Esophagus muscularis mucosa (tissue), 4 donors: ENCODE results near the gene ATP11A. TPM values are rescaled to one million over a fixed set of nuclear protein-coding genes. Genes with fewer than 3 reads are reported as not detected.

Experiments used
- DNase-seq: peaks from one replicate; pipeline ENCODE4 v3.0.0-alpha.2; 2017; ENCODE audit errors: extremely low spot score
- H3K27ac ChIP-seq, 4 donors: fragments of 200-600 bp; sonication (generic); replicated peaks in 1 of 4; 1 replicate in 3 of 4; 2 replicates in 1 of 4; pipeline ENCODE4 v1.5.1; 2016 to 2019; ENCODE audit warnings: mild to moderate bottlenecking in 1 of 4
- H3K27me3 ChIP-seq, 4 donors: fragments of 200-600 bp; sonication (generic); one replicate each; pipeline versions ENCODE4 v1.5.1 to v1.6.0; 2016 to 2019
- H3K36me3 ChIP-seq, 4 donors: fragments of 200-600 bp; sonication (generic); one replicate each; pipeline ENCODE4 v1.5.1; 2016 to 2019
- H3K4me1 ChIP-seq, 4 donors: fragments of 200-600 bp; sonication (generic); one replicate each; pipeline ENCODE4 v1.5.1; 2016 to 2019
- H3K4me3 ChIP-seq, 4 donors: fragments of 200-600 bp; sonication (generic); 1 replicate in 2 of 4; 2 replicates in 2 of 4; pipeline ENCODE4 v1.5.1; 2016 to 2019; ENCODE audit warnings: mild to moderate bottlenecking in 4 of 4, moderate library complexity in 1 of 4
- H3K9me3 ChIP-seq, 4 donors: fragments of 200-600 bp; sonication (generic); 1 replicate in 3 of 4; 2 replicates in 1 of 4; pipeline ENCODE4 v1.5.1; 2016 to 2019
- CTCF ChIP-seq, 3 experiments: fragments of 200-600 bp in 2 of 3; fragments of 450-650 bp in 1 of 3; sonication (generic) in 2 of 3; IDR thresholded peaks; one replicate each; pipeline ENCODE4 v1.5.1; 2017 to 2019; ENCODE audit warnings: antibody characterized with exemption in 3 of 3, mild to moderate bottlenecking in 2 of 3, moderate library complexity in 1 of 3
- EP300 ChIP-seq: sonication (generic); formaldehyde crosslinking; IDR thresholded peaks from one replicate; pipeline ENCODE4 v1.6.1; 2017; ENCODE audit warnings: antibody characterized with exemption
- POLR2A ChIP-seq: fragments of 450-650 bp; IDR thresholded peaks from one replicate; pipeline ENCODE4 v1.6.1; 2017; ENCODE audit warnings: antibody characterized with exemption, moderate library complexity, mild to moderate bottlenecking, low read depth
- POLR2AphosphoS5 ChIP-seq, 2 donors: sonication (generic); formaldehyde crosslinking; IDR thresholded peaks; one replicate each; pipeline ENCODE4 v1.6.1; 2017; ENCODE audit warnings: antibody characterized with exemption in 2 of 2
- WGBS: methylation state at CpG from one replicate; pipeline ENCODE4 v1.1.5; 2018; 5-methylcytosine and 5-hydroxymethylcytosine counted together
- intact Hi-C: fragments of 100-400 bp; cut with DNase I; formaldehyde crosslinking; loops from one replicate; pipeline ENCODE4 v1.15.1; 2023
- total RNA-seq, 4 donors: library from RNA; depleted of rRNA; stranded (reverse); fragments of >200 nt; gene quantifications; one replicate each; pipeline versions ENCODE4 v1.1.0 to v1.2.1, GENCODE V29; 2016

Gene ATP11A
- total RNA-seq, 4 donors from 2014 or later: 11.2 to 27.8 (median 14.3) TPM

- no peak for DNase-seq
- intact Hi-C loops: no loop called here
- 93% methylated on average over 10 of the region's 10 CpGs for WGBS
- H3K27me3 ChIP-seq: no peaks in the 10 kb centered on the region
- no peaks in the 10 kb centered on the region for H3K9me3 ChIP-seq
- no peak overlapping the region for H3K27ac ChIP-seq
- no peak overlapping the region for H3K4me3 ChIP-seq
- TF ChIP-seq EP300: no peak
- H3K4me1 ChIP-seq: peaks cover 14 to 18% (median 17%) of the 10 kb centered on the region in 4 donors
- peaks cover 0 to 4% (median 0%) of the 10 kb centered on the region in 4 donors for H3K36me3 ChIP-seq
Measured at GRCh38 chr13:112757759-112758086, 67.9 kb downstream of the ATP11A start.

DNA sequence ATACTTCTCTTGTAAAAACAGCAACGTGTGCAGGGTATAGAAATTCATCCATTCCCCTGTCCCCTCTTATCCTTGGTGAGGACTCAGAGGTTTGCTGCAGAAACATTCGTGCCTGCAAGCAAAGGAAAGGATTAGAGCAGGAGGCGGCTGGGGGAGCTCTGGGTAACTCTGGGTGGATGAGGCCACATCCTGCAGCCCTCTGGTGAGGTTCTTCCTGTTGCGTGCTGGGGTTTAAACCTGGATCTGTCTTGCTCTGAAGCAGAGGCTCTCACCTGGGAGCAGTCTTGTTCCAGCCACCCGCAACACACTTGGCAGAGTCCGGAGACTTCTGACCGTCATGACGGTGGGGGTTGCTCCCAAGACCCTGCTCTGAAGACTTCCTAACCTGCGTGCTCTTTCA, 69.2 kb downstream of the ATP11A start:
- H3K4me1 ChIP-seq: peaks cover 4 to 7% (median 6%) of the 10 kb centered on the region in 4 donors
- H3K4me3 ChIP-seq: no peak overlapping the region
- no peak overlapping the region for H3K27ac ChIP-seq
- H3K9me3 ChIP-seq: no peaks in the 10 kb centered on the region
- no peaks in the 10 kb centered on the region for H3K27me3 ChIP-seq
- TF ChIP-seq CTCF (IDR thresholded peaks at IDR 0.05): no peak
- no peak for TF ChIP-seq POLR2AphosphoS5 (IDR thresholded peaks at IDR 0.05)
- TF ChIP-seq POLR2A: no peak
- no peak for TF ChIP-seq EP300
- WGBS: 94% methylated on average over 9 of the region's 9 CpGs
- intact Hi-C loops: no loop called here
- H3K36me3 ChIP-seq: peaks cover 0 to 4% (median 0%) of the 10 kb centered on the region in 4 donors
- no peak for DNase-seq

- H3K36me3 ChIP-seq: peaks cover 0 to 4% (median 0%) of the 10 kb centered on the region in 4 donors
- 86% methylated on average over 11 of the region's 11 CpGs for WGBS
- H3K27me3 ChIP-seq: no peaks in the 10 kb centered on the region
- intact Hi-C loops: no loop called here
- TF ChIP-seq POLR2AphosphoS5 (IDR thresholded peaks at IDR 0.05): no peak
- H3K27ac ChIP-seq: no peak overlapping the region
- H3K4me3 ChIP-seq: no peak overlapping the region
- peaks cover 0 to 7% (median 5%) of the 10 kb centered on the region in 4 donors for H3K4me1 ChIP-seq
- DNase-seq: no peak
- no peaks in the 10 kb centered on the region for H3K9me3 ChIP-seq
Measured at GRCh38 chr13:112759827-112760226, 70.0 kb downstream of the ATP11A start.

DNA sequence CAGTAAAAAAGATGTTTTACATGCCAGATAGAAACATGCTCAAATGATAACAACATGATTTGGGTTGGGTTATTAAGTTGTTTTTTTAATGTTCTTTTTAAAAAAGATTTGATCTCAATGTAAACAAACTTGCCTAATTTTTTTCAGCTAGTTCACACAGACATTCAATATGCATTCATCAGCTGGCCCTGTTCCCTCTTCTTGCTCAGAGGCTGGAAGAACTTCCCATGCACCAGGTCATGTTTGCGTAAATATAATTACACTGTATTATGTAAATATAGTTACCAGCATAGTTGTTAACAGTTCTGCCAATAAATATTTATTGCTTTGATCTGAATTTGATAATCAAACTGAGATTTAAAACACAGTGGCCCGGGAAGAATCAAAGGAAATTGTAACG, 70.6 kb downstream of the ATP11A start:
- no peak for DNase-seq
- Histone ChIP-seq H3K27me3 (no peaks in the 10 kb centered on the region), H3K4me1 (peaks cover 0 to 7% (median 5%) of the 10 kb centered on the region in 4 donors), H3K9me3 (no peaks in the 10 kb centered on the region), H3K36me3 (peaks cover 0 to 1% (median 0%) of the 10 kb centered on the region in 4 donors), H3K27ac (no peak overlapping the region), H3K4me3 (peak overlapping the region in 3 of 4 donors; percentile 40 to 50 (median 42))
- intact Hi-C loops: no loop called here
- 75% methylated on average over 3 of the region's 3 CpGs for WGBS
- no peak for TF ChIP-seq POLR2A
- TF ChIP-seq POLR2AphosphoS5 (IDR thresholded peaks at IDR 0.05): no peak
- TF ChIP-seq CTCF (IDR thresholded peaks at IDR 0.05): no peak
- no peak for TF ChIP-seq EP300

- whole genome bisulfite sequencing: 63% methylated on average over 15 of the region's 15 CpGs
- intact Hi-C loops: no loop called here
- no peaks in the 10 kb centered on the region for H3K36me3 ChIP-seq
- no peak overlapping the region for H3K27ac ChIP-seq
- H3K4me3 ChIP-seq: peak overlapping the region; percentile 29 to 50 (median 41)
- H3K4me1 ChIP-seq: peaks cover 0 to 7% (median 5%) of the 10 kb centered on the region in 4 donors
- H3K9me3 ChIP-seq: no peaks in the 10 kb centered on the region
- no peak for TF ChIP-seq POLR2A
- TF ChIP-seq EP300: no peak
- TF ChIP-seq CTCF (IDR thresholded peaks at IDR 0.05): no peak
- no peak for TF ChIP-seq POLR2AphosphoS5 (IDR thresholded peaks at IDR 0.05)
- H3K27me3 ChIP-seq: no peaks in the 10 kb centered on the region
- DNase-seq: no peak
Measured at GRCh38 chr13:112760931-112761330, 71.1 kb downstream of the ATP11A start.
